Measurements from ENCODE around the gene ANAPC2. TPM values are rescaled to one million over a fixed set of nuclear protein-coding genes. Genes with fewer than 3 reads are reported as not detected.

Gene ANAPC2
- total RNA-seq, 4 donors from 2014 or later = 14.0 to 34.1 (median 25.1) TPM

GRCh38 chr9:137180491-137180890 lies 7.9 kb downstream of the ANAPC2 start:
- Histone ChIP-seq H3K27me3 (peaks cover 0 to under 1% (median 0%) of the 10 kb centered on the region in 4 donors), H3K9me3 (no peaks in the 10 kb centered on the region), H3K36me3 (peaks cover 51 to 89% (median 55%) of the 10 kb centered on the region in 3 donors), H3K27ac (no peak overlapping the region), H3K4me3 (no peak overlapping the region), H3K4me1 (peaks cover 0 to 28% (median 0%) of the 10 kb centered on the region in 3 donors)
- intact Hi-C loops (cut with DNase I) = loop anchor here (10.0 kb wide), 1 partner anchor 54 kb away; the partner anchor contains the start of gene SLC34A3
- no peak for TF ChIP-seq POLR2A (IDR thresholded peaks at IDR 0.05)
- TF ChIP-seq, protein P1, sequence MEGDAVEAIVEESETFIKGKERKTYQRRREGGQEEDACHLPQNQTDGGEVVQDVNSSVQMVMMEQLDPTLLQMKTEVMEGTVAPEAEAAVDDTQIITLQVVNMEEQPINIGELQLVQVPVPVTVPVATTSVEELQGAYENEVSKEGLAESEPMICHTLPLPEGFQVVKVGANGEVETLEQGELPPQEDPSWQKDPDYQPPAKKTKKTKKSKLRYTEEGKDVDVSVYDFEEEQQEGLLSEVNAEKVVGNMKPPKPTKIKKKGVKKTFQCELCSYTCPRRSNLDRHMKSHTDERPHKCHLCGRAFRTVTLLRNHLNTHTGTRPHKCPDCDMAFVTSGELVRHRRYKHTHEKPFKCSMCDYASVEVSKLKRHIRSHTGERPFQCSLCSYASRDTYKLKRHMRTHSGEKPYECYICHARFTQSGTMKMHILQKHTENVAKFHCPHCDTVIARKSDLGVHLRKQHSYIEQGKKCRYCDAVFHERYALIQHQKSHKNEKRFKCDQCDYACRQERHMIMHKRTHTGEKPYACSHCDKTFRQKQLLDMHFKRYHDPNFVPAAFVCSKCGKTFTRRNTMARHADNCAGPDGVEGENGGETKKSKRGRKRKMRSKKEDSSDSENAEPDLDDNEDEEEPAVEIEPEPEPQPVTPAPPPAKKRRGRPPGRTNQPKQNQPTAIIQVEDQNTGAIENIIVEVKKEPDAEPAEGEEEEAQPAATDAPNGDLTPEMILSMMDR (IDR thresholded peaks at IDR 0.05) = no peak
- no peak for DNase-seq
- no CpG with 5 or more reads among the region's 20 CpGs for WGBS, 2 donors

GRCh38 chr9:137179761-137180160 lies 8.6 kb downstream of the ANAPC2 start:
- intact Hi-C loops (cut with DNase I) = loop anchor here (10.0 kb wide), 1 partner anchor 55 kb away; the partner anchor contains the start of gene SLC34A3
- Histone ChIP-seq H3K27me3 (peaks cover 0 to 8% (median 0%) of the 10 kb centered on the region in 4 donors), H3K36me3 (peaks cover 47 to 82% (median 48%) of the 10 kb centered on the region in 3 donors), H3K9me3 (no peaks in the 10 kb centered on the region), H3K27ac (no peak overlapping the region), H3K4me1 (peaks cover 0 to 28% (median 2%) of the 10 kb centered on the region in 3 donors), H3K4me3 (no peak overlapping the region)
- WGBS, 2 donors = 80% methylated on average over 4 of the region's 17 CpGs; no CpG with 5 or more reads in 1 of the 2 donors
- DNase-seq = no peak
- TF ChIP-seq POLR2A (IDR thresholded peaks at IDR 0.05) = no peak
- TF ChIP-seq, protein P1 (IDR thresholded peaks at IDR 0.05) = no peak

DNA sequence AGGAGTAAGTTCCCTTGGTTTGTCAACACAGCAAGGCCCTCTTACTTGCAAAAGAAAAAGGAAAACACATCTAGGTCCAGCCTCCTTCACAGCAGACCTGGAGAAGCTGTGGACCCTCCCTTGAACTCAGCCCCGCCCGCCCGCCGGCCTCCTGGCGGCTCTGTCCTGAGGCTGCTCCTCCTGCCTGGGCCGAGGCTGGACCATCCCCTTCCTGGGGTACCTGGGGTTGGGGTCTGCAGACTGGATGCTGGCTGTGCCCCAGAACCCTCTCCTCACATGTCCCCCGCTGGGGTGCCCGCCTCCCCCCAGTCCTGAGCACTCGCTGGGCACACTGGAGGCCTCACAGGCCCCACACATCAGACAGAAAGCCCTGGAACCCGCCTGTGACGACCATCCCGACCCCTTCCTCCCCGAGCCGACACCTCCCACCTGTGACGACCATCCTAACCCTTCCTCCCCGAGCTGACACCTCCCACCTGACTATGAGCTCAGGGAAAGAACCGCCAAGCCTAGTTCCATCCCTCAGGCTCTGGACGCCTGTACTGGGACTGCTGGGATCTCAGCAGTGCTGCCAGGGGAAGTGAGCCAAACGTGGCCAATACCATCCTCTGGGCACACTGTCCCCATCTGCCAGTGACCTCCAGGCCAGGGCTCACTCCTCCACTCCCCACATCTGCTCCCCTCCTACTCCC lies 9.3 kb downstream of the ANAPC2 start:
- TF ChIP-seq POLR2A (IDR thresholded peaks at IDR 0.05) = no peak
- TF ChIP-seq, protein P1 (IDR thresholded peaks at IDR 0.05) = no peak
- H3K4me3 ChIP-seq = no peak overlapping the region
- peaks cover 0 to 15% (median 0%) of the 10 kb centered on the region in 4 donors for H3K27me3 ChIP-seq
- 70 to 80% methylated on average over 2 to 10 of the region's 19 CpGs for WGBS, 2 donors
- H3K36me3 ChIP-seq = peaks cover 45 to 75% (median 47%) of the 10 kb centered on the region in 3 donors
- DNase-seq = no peak
- intact Hi-C loops (cut with DNase I) = no loop called here
- H3K27ac ChIP-seq = no peak overlapping the region
- no peaks in the 10 kb centered on the region for H3K9me3 ChIP-seq
- H3K4me1 ChIP-seq = peaks cover 0 to 32% (median 2%) of the 10 kb centered on the region in 3 donors

- Histone ChIP-seq H3K9me3 (no peaks in the 10 kb centered on the region), H3K4me1 (peaks cover 0 to 39% (median 2%) of the 10 kb centered on the region in 3 donors), H3K27ac (no peak overlapping the region), H3K27me3 (peaks cover 0 to 22% (median 0%) of the 10 kb centered on the region in 4 donors), H3K36me3 (peaks cover 38 to 68% (median 40%) of the 10 kb centered on the region in 3 donors), H3K4me3 (no peak overlapping the region)
- 85 to 94% methylated on average over 16 to 18 of the region's 23 CpGs for WGBS, 2 donors
- DNase-seq = no peak
- intact Hi-C loops (cut with DNase I) = no loop called here
- no peak for TF ChIP-seq POLR2A (IDR thresholded peaks at IDR 0.05)
- TF ChIP-seq, protein P1 (IDR thresholded peaks at IDR 0.05) = no peak
Observed at GRCh38 chr9:137178201-137178938, 10.0 kb downstream of the ANAPC2 start.

Data from esophagus squamous epithelium (tissue), 5 donors.